Measurements from ENCODE around the gene TBC1D14.

DNA sequence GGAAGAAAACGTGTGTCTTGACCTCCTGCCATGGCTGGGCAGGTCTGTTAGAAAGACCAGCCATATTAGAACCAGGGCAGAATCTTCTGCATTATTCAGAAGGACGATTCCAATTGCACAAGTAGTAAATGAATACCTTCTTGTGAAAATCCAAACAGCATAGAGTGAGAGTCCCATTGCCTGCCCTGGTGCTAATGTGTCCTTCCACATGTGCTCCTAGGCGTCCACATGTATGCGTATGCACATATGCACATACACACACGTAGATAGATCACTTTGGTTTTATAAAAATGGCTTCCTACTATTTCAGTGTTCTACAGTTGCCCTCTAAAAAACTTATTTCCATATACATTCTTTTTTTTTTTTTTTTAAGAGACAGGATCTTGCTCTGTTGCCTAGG lies 168.4 kb downstream of the TBC1D14 start:
- TF ChIP-seq, protein P1, sequence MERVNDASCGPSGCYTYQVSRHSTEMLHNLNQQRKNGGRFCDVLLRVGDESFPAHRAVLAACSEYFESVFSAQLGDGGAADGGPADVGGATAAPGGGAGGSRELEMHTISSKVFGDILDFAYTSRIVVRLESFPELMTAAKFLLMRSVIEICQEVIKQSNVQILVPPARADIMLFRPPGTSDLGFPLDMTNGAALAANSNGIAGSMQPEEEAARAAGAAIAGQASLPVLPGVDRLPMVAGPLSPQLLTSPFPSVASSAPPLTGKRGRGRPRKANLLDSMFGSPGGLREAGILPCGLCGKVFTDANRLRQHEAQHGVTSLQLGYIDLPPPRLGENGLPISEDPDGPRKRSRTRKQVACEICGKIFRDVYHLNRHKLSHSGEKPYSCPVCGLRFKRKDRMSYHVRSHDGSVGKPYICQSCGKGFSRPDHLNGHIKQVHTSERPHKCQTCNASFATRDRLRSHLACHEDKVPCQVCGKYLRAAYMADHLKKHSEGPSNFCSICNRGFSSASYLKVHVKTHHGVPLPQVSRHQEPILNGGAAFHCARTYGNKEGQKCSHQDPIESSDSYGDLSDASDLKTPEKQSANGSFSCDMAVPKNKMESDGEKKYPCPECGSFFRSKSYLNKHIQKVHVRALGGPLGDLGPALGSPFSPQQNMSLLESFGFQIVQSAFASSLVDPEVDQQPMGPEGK (CRISPR knock-in tag; IDR thresholded peaks at IDR 0.05; ENCODE audit: borderline replicate concordance) = no peak
- TF ChIP-seq, protein P2, sequence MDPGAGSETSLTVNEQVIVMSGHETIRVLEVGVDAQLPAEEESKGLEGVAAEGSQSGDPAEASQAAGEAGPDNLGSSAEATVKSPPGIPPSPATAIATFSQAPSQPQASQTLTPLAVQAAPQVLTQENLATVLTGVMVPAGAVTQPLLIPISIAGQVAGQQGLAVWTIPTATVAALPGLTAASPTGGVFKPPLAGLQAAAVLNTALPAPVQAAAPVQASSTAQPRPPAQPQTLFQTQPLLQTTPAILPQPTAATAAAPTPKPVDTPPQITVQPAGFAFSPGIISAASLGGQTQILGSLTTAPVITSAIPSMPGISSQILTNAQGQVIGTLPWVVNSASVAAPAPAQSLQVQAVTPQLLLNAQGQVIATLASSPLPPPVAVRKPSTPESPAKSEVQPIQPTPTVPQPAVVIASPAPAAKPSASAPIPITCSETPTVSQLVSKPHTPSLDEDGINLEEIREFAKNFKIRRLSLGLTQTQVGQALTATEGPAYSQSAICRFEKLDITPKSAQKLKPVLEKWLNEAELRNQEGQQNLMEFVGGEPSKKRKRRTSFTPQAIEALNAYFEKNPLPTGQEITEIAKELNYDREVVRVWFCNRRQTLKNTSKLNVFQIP (CRISPR knock-in tag; IDR thresholded peaks at IDR 0.05; ENCODE audit: borderline replicate concordance, low read depth) = no peak
- no peak for TF ChIP-seq TOX (CRISPR knock-in tag; IDR thresholded peaks at IDR 0.05; ENCODE audit: borderline replicate concordance)
- no peak for TF ChIP-seq CSRNP3 (CRISPR knock-in tag; IDR thresholded peaks at IDR 0.05)
